OCI-LY7 (cell line): ENCODE measurements around the gene TRRAP.

ENCODE experiments used
- EZH2phosphoT487 ChIP-seq: fragments of 200-600 bp; sonication (generic); IDR thresholded peaks from 2 replicates; pipeline ENCODE4 v1.6.1; 2018; ENCODE audit warnings: low read depth, borderline replicate concordance, mild to moderate bottlenecking, mixed run types, antibody characterized with exemption, low read length, moderate library complexity, mixed read lengths
- TF ChIP-seq, protein P1 (sequence below): fragments of 200-600 bp; sonication (generic); conservative IDR thresholded peaks from 2 replicates; pipeline ENCODE4 v1.5.1; 2014; ENCODE audit warnings: mild to moderate bottlenecking, antibody characterized with exemption, low read length, moderate library complexity, mixed read lengths

DNA sequence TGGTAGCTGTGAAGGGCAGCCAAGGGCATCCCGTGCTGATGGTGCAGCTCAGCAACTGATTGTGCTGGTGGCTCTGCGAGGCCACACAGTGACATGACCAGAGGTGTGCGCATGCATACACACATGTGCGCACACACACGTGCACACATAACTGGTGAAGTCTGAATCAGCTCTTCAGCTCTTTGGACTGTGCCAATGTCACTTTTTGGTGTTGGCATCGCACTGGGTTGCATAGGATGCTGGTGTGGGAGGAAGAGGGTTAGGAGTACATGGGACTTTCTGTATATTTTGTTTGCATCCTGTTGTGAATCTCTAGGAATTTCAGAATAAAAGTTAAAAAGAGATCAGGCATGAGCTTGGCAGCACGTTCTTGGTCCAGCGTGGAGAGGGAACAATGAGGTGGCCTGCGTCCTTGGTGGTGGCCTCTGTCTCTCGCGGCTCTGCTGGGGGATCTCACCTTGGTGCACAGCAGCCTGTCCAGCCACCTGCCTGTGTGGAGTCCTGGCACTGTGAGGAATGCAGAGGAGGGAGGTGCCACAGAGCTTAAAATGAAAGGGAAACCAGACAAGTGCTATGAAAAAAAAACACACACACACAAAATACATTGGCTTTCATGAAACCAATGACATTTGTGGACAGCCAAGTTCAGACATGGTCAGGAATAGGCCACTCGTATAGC lies 124.0 kb downstream of the TRRAP start:
- TF ChIP-seq, protein P1, sequence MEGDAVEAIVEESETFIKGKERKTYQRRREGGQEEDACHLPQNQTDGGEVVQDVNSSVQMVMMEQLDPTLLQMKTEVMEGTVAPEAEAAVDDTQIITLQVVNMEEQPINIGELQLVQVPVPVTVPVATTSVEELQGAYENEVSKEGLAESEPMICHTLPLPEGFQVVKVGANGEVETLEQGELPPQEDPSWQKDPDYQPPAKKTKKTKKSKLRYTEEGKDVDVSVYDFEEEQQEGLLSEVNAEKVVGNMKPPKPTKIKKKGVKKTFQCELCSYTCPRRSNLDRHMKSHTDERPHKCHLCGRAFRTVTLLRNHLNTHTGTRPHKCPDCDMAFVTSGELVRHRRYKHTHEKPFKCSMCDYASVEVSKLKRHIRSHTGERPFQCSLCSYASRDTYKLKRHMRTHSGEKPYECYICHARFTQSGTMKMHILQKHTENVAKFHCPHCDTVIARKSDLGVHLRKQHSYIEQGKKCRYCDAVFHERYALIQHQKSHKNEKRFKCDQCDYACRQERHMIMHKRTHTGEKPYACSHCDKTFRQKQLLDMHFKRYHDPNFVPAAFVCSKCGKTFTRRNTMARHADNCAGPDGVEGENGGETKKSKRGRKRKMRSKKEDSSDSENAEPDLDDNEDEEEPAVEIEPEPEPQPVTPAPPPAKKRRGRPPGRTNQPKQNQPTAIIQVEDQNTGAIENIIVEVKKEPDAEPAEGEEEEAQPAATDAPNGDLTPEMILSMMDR: no peak
- TF ChIP-seq EZH2phosphoT487: no peak
